ENCODE results near the gene CPED1. TPM values are rescaled to one million over a fixed set of nuclear protein-coding genes. Genes with fewer than 3 reads are reported as not detected.
"Not testable (repeated sequence)": the region's sequence is repeated elsewhere in the genome, so short reads cannot be mapped to it uniquely, and the experiment has no call there.

Gene CPED1
- total RNA-seq, 1 donor = 95.9 TPM

DNA sequence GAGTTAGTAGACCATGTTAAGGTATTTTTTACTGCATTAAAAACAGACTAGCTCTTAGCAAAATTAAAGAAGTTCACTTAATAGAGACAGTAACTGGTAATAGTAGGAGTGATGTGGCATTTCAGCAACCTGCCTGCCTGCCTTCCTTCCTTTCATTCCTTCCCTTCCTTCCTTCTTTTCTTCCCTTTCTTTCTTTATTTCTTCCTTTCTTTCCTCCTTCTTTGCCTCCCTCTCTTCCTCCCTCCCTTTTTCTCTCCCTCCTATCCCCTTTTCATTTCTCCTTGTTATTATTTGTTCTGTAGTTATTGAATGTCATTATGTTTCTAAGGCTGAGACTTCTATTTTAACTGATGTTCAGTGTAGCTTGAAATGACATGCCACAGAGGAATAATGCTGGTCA, 193.8 kb downstream of the CPED1 start:
- TF ChIP-seq, protein P1, sequence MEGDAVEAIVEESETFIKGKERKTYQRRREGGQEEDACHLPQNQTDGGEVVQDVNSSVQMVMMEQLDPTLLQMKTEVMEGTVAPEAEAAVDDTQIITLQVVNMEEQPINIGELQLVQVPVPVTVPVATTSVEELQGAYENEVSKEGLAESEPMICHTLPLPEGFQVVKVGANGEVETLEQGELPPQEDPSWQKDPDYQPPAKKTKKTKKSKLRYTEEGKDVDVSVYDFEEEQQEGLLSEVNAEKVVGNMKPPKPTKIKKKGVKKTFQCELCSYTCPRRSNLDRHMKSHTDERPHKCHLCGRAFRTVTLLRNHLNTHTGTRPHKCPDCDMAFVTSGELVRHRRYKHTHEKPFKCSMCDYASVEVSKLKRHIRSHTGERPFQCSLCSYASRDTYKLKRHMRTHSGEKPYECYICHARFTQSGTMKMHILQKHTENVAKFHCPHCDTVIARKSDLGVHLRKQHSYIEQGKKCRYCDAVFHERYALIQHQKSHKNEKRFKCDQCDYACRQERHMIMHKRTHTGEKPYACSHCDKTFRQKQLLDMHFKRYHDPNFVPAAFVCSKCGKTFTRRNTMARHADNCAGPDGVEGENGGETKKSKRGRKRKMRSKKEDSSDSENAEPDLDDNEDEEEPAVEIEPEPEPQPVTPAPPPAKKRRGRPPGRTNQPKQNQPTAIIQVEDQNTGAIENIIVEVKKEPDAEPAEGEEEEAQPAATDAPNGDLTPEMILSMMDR (IDR thresholded peaks at IDR 0.05; ENCODE audit: insufficient read depth, low read depth, low read length) = no peak
- H3K4me3 ChIP-seq (ENCODE audit: low read depth, low read length) = no peak overlapping the region
- DNase-seq (ENCODE audit: low read depth) = no peak

DNA sequence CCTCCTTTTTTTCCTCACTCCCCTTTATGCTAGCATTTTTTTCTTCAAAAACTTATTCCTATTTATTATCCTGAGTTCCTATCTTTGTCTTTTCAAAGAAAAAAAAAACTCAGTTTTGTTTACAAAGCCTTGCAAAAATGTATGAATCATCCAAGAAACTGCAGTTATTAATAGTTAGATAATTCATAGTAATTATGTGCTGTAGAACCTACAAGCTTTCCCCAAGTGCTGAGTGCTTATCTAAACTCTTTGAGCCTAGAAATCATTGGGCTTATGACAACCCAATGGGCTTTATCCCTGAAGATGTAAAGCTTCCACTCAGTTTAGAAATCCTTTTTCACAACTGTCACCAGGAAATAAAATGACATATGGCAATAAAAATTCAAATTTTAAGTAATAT, 194.4 kb downstream of the CPED1 start:
- DNase-seq (ENCODE audit: low read depth) = no peak
- TF ChIP-seq, protein P1 (IDR thresholded peaks at IDR 0.05; ENCODE audit: insufficient read depth, low read depth, low read length) = no peak
- no peak overlapping the region for H3K4me3 ChIP-seq (ENCODE audit: low read depth, low read length)

DNA sequence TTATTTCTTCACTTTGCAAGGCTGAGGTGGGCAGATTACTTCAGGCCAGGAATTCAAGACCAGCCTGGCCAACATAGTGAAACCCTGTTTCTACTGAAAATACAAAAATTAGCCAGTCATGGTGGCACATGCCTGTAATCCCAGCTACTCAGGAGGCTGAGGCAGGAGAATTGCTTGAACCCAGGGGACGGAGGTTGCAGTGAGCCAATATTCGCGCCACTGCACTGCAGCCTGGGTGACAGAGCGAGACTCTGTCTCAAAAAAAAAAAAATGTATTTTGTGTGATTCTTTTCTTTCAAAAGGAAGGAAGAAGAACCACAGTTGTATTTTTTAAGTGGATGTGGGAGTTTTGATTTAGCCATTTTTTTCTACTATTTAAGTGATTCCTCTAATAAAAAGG, 195.4 kb downstream of the CPED1 start:
- not testable (repeated sequence) for H3K4me3 ChIP-seq (ENCODE audit: low read depth, low read length); DNase-seq (ENCODE audit: low read depth)

DNA sequence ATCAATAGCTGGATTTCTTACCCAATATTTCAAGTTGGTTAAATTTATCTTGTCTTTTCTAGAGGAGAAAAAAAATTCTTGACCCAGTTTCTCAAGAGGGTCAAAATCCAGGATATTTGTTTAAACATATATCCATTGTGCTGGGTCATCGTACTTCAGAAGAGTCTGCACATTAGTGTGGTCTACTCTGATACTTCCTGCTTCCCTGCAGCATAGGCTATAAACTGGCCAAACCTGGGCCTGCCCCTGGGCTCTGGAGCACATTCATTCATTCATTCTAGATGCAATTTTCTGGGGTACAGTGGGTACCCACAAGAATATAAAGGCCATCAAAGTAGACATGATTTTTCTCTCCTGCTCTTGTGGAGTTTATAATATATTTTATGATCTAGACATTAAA, 198.2 kb downstream of the CPED1 start:
- no peak overlapping the region for H3K4me3 ChIP-seq (ENCODE audit: low read depth, low read length)
- DNase-seq (ENCODE audit: low read depth) = no peak
- TF ChIP-seq, protein P1 (IDR thresholded peaks at IDR 0.05; ENCODE audit: insufficient read depth, low read depth, low read length) = no peak

DNA sequence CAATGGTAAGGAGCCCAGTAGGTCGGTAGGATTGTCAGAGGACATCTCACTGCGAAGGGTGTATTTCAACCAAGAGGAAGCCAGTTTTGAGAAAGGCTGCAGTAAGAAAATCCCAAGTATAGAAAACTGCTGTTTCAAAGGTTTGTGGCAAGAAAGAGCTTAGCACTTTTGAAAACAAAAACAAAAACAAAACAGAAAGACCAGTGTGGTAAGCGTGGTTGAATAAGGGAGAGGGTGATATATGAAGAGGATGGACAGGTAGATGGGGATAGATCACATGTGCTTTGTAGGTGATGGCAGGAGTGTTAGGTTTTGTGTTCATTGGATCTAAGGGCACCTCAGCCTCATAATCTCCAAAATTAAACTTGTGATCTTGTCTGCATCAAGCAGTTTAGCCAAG, 198.7 kb downstream of the CPED1 start:
- no peak for DNase-seq (ENCODE audit: low read depth)
- H3K4me3 ChIP-seq (ENCODE audit: low read depth, low read length) = no peak overlapping the region
- TF ChIP-seq, protein P1 (IDR thresholded peaks at IDR 0.05; ENCODE audit: insufficient read depth, low read depth, low read length) = no peak

DNA sequence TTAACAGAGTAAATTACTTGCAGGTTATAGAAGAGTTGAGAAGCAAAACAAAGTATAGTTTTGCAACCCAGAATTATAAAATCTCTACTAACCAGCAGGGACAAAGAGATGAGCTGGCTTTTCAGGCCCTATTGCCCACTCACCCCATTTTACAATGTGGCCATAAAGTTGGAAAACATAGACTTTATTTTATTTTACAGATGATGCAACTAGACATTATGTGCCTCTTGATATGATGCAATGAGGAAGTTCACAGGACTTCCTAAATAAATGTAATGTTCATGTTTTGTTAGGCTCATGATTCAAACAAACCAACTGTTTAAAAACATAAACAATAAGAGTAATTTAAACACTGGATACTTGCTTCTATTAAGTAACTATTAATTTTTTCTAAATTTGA, 199.2 kb downstream of the CPED1 start:
- peak; percentile 82 for DNase-seq (ENCODE audit: low read depth)
- no peak overlapping the region for H3K4me3 ChIP-seq (ENCODE audit: low read depth, low read length)
- TF ChIP-seq, protein P1 (IDR thresholded peaks at IDR 0.05; ENCODE audit: insufficient read depth, low read depth, low read length) = no peak

DNA sequence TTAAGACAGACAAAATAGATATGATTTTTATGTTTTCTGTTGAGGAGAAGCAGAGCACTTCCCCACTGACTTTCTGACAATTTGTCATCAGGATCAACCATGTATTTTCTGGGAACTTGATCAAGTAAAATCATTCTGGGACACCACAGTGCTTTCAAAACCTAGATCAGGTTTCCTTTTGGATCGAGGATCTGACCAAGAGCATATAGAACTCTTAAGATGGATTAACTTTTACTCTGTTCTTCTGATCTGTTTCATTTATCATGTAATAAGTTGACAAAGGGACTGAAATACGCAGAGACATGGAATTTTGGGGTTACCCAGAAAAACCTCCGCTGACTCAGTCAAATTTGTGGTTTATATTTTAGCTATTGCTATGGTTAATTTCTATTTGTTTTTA, 204.3 kb downstream of the CPED1 start:
- TF ChIP-seq, protein P1 (IDR thresholded peaks at IDR 0.05; ENCODE audit: insufficient read depth, low read depth, low read length) = no peak
- no peak overlapping the region for H3K4me3 ChIP-seq (ENCODE audit: low read depth, low read length)
- DNase-seq (ENCODE audit: low read depth) = no peak

Data from fibroblast of villous mesenchyme (primary cell).